ENCODE data around the gene TDRD1.

The TDRD1 gene

DNA sequence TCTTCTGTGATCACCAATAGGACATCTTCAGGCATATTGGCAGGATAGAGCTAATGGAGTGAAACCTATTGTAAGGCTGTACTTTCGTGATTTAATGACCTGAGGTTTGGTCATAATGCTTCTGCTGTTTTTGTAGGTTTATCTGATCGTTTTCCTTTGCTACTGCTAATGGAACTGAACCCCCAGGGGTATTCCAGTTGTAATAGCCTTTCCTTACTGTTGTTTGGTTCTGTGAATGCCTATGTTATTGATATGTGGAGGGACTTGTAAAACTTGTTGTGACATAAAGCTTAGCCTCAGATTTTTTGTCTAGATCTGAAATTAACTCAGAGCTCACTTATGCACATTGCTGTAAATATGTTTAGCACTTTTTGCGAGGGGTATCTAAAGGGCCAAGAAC lies 49.0 kb downstream of the TDRD1 start:
- no peak for DNase-seq (ENCODE audit: extremely low read depth in 1 of 2, low read depth in 1 of 2)

- DNase-seq (ENCODE audit: extremely low read depth in 1 of 2, low read depth in 1 of 2), result no peak
These were observed 53.5 kb downstream of the TDRD1 start for GRCh38 chr10:114232561-114233176.

DNA sequence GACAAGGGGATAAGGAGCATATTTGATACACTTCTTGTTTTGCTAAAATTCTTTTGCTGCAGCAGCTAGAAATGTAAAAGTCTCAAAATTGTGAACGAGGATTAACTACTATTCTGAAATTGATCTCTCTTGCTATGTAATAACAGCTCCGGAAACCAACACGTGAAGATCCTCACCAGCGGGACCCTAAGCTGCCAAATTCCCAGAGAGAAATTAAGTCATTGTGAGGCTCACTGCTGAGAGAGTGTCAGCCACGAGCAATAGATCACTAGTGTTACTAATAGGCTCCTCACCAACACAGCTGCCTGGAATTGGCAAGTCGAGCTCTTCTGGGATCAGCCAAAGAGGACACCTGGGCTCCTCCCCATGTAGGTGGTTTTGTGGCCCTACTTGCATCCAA lies 54.3 kb downstream of the TDRD1 start:
- no peak for DNase-seq (ENCODE audit: extremely low read depth in 1 of 2, low read depth in 1 of 2)

DNA sequence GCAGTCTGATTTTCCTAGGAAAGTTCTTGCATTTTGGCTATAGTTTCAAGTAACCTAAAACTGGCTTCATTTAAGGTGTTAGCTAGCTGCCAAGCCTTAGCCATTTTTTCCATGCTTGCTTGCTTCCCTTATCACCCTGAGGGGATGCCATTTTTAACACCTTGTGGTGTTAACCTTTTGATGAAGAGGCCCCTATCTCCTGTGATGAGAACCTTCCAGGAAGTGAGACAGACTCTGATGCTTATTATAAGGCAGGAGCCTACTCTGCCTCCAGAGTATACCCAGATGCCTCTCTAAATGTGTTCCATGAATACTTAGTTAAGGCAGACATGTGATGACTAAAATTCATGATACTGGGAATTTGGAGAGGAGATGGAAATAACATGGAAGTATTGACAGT lies 55.0 kb downstream of the TDRD1 start:
- DNase-seq (ENCODE audit: extremely low read depth in 1 of 2, low read depth in 1 of 2), result no peak

- DNase-seq (ENCODE audit: extremely low read depth in 1 of 2, low read depth in 1 of 2), result peak in 1 of 2 donors; percentile 10
These were observed 60.2 kb downstream of the TDRD1 start, which contains the start of gene VWA2 for GRCh38 chr10:114239117-114239993. Gene VWA2, plus strand, starts transcription at chr10:114239254. Its CDS starts 9,460 bp downstream, at chr10:114248714.

- DNase-seq (ENCODE audit: extremely low read depth in 1 of 2, low read depth in 1 of 2), result no peak
These were observed 60.8 kb downstream of the TDRD1 start for GRCh38 chr10:114239994-114240345.

DNA sequence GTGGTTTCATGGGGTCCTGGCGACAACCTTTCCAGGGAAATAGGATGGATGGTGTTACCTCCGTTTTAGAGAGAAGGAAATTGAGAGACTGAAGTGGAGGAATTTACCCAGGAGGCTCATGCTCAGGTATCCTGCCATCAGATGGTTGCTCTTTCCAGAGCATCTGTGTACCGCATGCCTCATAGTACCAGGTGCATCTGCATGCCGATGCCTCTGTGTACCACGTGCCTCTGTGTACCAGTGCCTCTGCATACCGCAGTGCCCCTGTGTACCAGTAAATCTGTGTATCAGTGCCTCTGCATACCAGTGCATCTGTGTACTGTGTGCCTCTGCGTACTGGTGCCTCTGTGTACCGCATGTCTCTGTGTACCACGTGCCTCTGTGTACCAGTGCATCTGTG lies 63.1 kb downstream of the TDRD1 start:
- no peak for DNase-seq (ENCODE audit: extremely low read depth in 1 of 2, low read depth in 1 of 2)

DNA sequence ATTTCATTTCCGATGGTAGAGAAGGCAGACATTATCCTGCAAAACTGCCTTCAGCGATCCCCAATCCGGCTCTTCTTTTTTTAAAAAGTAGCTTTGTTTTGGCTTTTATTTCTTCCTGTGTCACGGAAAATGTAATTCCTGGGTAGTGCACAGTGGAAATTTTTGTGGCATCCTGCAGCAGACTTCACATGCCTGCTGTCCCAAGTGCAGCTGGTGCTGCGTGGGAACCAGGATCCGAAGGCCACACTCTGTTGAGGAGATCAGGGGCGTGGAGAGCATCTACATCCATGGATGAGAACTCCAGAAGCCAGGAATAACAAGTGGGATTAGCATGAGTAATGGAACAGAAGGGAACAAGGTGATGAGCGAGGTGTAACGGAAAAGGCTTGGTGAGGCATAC lies 64.5 kb downstream of the TDRD1 start:
- DNase-seq (ENCODE audit: extremely low read depth in 1 of 2, low read depth in 1 of 2), result no peak

DNA sequence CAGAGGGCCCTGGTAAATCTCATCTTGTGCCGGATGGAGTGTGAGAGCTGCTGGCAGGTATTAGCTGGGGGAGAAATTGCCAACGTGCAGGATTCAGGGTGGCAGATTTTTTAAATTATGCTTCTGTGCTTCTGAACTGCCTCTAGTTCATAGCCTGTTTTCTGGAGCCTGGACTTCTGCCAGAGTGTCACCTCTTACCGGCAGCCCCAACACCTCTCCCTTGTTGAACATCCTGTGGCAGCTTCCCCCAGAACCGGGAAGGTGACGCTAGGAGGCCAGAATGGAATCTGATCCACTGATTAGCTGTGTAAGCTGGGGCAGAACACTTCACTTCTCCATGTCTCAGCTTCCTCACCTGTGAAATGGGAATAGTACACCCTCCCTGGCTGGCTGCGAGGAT lies 65.0 kb downstream of the TDRD1 start:
- DNase-seq (ENCODE audit: extremely low read depth in 1 of 2, low read depth in 1 of 2), result no peak

DNA sequence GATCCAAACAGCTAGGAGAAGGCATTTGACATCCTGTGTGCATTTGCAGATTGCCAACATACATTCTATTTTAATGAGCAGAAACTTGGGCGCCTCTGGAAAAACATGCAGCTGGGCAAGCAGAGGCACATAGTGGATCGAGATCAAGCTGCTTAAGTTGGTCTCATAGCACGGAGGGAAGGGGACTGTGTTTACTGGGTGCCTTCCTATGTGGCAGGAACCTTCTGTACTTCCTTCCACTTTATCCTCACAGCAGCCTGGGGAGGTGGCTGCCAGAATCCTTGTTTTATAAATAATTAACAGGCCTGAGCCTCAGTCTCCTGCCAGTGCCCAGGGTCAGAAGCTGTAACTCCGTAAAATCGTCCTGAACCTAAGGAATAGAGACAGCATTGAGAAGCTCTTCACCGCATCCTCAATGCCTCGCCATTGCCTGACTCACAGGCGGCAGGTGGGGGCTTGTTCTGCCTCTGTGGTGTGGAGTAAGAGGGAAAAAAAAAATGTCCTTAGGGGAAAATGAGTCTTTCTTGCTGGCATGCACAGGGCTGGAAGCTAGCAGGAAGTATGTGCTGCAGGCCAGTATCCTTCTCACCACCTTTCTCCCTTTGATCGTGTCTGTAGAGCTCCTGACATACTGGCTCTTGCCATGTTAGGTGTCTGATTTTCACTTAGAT lies 66.1 kb downstream of the TDRD1 start:
- DNase-seq (ENCODE audit: extremely low read depth in 1 of 2, low read depth in 1 of 2), result no peak

- no peak for DNase-seq (ENCODE audit: extremely low read depth in 1 of 2, low read depth in 1 of 2)
These were observed 67.6 kb downstream of the TDRD1 start for GRCh38 chr10:114246679-114247305.

GRCh38 chr10:114250236-114250635 lies 71.1 kb downstream of the TDRD1 start:
- DNase-seq (ENCODE audit: extremely low read depth in 1 of 2, low read depth in 1 of 2), result no peak

GRCh38 chr10:114250716-114251115 lies 71.6 kb downstream of the TDRD1 start:
- no peak for DNase-seq (ENCODE audit: extremely low read depth in 1 of 2, low read depth in 1 of 2)

DNA sequence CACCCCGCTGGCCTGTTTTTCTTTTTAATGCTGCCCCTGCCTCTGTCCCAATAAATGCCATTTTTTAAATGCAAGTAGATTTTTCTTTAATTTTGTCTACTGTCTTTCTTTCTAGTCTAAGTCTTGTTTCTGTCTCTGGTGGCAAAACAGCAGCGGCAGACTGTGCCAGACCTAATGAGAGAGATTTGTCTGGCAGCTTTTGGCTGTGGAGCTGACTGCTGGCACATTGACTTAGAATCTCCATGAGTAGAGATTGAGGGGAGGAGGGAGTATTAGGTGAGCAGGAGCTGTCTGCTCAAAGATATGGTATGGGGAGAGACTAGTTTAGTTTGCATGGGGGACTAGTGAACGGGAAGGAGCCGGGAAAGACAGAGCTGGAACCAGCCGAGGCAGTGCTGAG lies 72.9 kb downstream of the TDRD1 start:
- no peak for DNase-seq (ENCODE audit: extremely low read depth in 1 of 2, low read depth in 1 of 2)

- no peak for DNase-seq (ENCODE audit: extremely low read depth in 1 of 2, low read depth in 1 of 2)
These were observed 73.7 kb downstream of the TDRD1 start for GRCh38 chr10:114252883-114253282.

DNA sequence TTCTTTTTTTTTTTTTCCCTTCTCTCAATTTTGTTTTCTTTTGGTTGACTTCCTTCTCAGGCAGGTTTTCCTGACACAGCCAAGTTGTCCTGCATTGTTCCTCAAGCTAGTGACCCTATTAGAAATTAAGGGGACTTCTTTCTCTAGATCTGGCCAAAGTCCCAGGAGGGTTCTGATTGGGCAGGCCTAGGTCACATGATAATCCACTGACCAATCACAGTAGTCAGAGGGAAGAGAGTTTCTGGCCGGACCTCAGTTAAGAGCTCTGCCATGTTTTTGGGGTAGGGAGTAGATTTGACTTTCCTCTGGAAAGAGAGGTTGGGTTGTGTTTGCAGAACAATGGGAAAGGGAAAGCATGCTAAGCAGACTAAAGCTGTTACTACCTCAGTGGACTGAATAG lies 76.1 kb downstream of the TDRD1 start:
- DNase-seq (ENCODE audit: extremely low read depth in 1 of 2, low read depth in 1 of 2), result no peak

- DNase-seq (ENCODE audit: extremely low read depth in 1 of 2, low read depth in 1 of 2), result no peak
These were observed 77.0 kb downstream of the TDRD1 start for GRCh38 chr10:114256008-114256765.

- DNase-seq (ENCODE audit: extremely low read depth in 1 of 2, low read depth in 1 of 2), result no peak
These were observed 77.7 kb downstream of the TDRD1 start for GRCh38 chr10:114256822-114257221.

GRCh38 chr10:114257498-114257897 lies 78.3 kb downstream of the TDRD1 start:
- DNase-seq (ENCODE audit: extremely low read depth in 1 of 2, low read depth in 1 of 2), result no peak

- DNase-seq (ENCODE audit: extremely low read depth in 1 of 2, low read depth in 1 of 2), result no peak
These were observed 79.2 kb downstream of the TDRD1 start for GRCh38 chr10:114258274-114258840.
